Activated T-cell treated with anti-CD3 and anti-CD28 coated beads, Interleukin-2, amount 50 U/mL, for 1 hour (primary cell): ENCODE results near the gene ITPRID1.

Experiments used
- DNase-seq: peaks from one replicate; pipeline ENCODE4 v3.0.0-alpha.2; 2020

The ITPRID1 gene

DNA sequence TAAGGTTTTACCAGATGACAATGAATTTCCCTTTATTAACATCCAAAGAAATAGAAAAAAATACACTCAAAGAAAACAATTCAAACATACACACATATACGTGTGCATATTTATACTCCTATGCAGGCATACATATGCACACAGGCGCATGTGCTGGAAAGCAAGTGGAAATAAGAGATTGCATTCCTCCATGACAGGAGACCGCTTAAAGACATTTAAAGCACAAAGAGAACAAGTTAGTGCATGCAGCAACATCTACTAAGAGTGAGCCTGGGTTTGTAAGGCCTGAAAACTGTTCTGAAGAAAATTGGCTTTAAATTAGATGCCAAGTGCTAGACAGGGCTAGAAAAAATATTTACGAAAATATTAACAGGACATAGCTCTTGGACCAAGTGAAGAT, 133.1 kb downstream of the ITPRID1 start:
- no peak for DNase-seq

DNA sequence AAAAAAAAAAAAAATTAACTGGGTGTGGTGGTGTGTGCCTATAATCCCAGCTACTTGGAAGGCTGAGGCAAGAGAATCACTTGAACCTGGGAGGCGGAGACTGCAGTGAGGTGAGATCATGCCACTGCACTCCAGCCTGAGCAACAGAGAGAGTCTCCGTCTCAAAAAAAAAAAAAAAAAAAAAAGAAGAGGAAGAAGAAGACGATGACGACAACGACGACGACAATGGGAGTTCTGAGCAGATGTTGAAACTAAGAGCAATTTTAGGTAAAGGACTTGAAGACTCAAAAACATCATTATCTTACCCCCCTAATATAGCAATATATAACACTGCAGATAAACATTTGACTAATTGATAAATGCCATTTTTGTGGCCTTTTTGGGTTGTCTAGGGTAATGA, 133.6 kb downstream of the ITPRID1 start:
- DNase-seq, result no peak

DNA sequence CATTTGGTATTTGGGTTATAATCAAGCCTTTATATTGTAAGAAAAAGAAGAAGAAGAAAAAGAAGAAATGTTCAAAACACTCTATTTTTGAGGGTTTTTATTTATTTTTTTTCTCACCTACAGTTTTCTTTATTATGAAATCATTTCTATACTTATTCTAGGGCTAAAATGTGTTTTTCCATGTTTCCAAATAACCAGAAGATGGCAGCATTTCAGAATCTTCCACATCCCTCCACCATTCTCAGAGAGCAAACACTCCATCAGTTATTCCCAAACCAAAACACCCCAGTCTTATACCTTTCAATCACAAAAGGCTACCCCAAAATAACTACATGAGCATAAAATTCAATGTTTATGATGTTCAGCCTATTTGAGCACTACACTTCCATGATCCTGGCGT, 134.4 kb downstream of the ITPRID1 start:
- no peak for DNase-seq

DNA sequence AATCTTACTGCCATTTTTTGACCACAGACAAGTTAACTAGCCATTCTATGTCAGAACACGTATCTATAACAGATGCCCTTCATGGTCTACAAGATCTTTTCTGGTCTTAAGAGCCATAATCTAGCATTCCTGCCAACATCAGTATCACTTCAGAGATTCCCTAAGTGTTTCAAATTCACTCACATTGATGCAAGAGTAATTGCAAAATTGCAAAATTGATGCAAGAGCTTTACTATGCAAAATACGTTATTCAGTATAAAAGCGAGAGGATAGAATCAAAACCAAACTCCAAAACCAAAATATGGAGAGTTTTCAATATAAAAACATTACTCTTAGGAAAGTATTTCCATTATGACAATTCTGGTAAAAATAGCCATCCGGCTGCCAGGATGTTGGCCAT, 135.0 kb downstream of the ITPRID1 start:
- no peak for DNase-seq

DNA sequence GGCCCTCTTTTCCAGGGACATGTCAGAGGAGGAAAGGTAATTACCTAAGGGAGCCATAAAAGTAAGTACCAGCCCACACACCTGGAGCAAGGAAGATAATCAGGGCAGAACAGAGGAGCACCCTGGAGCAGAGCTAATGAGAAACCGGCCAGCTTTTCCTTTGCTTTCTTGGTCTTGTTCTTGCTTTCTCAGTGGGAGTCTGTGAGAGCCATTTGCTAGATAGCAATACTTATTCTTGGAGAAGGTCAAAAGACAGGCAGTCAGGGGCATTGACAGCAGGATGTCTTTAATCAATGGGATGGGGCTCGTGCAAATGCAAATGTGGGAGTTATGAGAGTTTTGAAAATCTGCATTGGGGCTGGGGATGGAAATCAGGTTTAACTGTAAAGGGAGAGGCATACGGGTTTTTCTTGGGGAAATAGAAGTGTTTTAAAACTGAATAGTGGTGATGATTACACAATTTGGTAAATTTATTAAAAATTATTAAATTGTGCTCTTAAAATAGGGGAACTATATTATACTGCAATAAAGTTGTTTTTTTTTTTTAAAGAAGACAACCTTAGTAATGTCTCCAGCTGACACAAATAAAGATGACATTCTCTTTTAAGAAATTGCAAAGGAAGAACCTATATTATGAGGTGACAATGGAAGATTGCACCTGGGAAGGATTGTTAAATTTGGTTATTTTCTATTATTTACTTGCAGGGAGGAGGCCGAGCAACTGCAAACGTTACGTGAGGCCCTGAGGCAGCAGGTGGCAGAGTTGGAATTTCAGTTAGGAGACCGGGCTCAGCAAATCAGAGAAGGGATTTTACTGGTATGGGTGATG, 137.6 kb downstream of the ITPRID1 start:
- no peak for DNase-seq

DNA sequence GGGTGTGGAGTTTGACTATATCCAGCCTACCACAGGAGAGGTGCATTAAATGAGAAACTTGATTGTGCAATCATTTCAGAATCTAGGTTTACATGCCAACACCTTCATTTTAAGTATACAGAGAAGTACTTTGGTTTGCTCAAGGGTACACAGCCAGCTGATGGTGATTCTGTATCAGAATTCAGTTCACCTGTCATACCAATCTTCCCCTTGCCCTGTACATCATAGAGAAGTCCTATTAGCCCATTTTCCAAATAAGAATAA, 138.1 kb downstream of the ITPRID1 start:
- no peak for DNase-seq

DNA sequence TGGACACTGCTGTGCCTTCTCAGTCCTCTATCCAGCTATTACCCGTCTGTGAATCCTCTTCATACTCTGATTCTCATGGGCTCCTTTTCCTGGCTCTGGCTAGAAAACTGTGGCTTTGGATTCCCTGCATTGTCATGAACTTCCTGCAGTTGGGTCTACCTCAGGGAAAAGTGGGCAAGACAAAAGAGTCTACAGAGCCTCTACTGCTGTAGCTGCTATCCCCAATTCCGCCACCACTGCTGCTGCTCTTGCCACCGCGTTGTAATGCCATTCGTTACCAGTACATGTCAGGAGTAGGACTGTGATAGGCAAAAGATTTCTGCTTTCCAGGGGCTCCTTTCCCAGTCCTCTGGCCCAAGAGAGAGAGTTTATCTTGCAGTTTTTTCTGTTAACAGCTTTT, 149.2 kb downstream of the ITPRID1 start:
- DNase-seq, result no peak

DNA sequence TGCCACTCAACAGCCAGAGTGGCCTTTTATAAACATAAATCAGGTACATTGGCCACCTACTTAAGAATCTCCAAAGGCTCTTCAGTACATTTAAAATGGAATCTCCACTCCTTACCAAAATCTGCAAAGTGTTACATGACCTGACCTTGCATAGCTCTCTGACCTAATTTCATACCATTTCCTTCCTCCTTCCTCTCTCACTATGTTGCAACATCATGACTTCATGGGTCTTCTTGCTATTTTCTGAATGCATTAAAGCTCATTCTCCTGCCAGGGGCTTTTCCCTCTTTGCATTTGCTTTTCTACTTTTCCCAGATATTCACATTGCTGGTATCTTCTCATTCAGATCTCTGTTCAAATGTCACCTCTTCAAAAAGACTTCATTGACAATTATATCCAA, 151.0 kb downstream of the ITPRID1 start:
- DNase-seq, result no peak

DNA sequence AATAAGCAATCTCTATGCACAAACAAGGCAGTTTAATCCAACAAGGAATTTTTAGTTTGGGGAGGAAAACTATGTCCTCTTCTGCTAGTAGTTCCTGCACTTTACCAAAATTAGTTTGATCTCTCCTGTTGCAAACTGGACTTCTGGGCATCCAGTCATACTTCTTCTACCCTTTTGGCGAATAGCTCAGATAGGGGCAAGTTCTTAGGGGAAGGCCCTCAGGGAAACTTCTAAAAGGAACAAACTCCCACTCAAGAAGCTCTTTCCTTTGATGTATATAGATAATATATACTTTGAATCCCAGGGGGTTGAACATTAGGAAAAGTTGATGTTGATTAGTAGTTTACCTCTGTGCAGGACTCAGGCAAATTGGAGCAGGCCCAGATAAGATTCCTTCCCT, 151.7 kb downstream of the ITPRID1 start:
- DNase-seq, result no peak

DNA sequence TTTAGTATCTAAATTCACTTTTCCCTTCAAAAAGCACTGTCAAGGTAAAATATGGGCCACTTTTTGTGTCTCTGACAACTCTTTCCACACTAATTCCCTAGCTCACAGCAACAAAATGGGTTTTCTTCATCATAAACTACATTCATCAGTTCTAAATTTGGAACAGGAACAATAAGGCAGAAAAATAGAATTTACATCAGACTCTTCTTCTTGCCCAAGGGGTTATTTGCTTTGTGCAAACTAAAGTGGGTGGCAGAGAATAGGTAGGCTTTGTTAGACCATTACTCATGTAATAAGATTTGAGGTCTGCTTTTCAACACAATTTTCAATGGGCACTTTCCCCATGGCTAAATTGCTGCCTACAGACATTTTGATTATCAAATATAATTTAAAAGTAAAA, 155.6 kb downstream of the ITPRID1 start:
- DNase-seq, result no peak

DNA sequence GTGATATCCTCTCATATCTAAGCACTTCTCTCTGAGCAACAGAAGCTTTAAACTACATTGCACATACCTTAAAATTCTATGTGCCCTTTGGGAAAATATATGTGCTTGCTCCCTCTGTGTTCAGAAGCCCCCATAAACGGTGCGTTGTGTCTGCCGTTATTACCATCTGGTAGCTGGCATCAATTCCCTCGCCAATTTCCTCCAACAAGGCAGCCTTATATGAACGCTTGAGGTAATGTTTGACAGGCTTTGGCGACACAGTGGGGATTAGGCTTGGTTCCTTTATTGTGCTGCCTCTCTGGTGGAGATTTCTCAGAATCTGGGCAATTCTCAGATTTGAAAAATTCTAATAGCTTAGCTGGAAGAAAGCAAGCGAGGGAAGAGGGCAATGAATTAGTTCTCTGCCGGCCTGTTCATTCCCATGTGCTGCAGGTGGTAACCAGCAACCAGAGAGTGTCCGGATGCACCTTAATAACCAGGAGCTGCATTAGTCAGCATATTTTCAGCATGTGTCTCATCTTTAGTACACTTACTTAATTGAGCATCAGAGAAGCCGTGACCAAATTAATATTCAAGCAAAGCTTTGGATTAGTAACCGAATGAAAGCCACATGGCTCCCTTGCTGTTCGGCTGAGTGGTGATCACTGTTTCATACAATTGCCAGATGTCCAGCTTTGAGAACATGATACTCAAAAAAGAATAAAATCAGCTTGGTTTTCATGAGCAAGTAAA, 165.8 kb downstream of the ITPRID1 start:
- no peak for DNase-seq

DNA sequence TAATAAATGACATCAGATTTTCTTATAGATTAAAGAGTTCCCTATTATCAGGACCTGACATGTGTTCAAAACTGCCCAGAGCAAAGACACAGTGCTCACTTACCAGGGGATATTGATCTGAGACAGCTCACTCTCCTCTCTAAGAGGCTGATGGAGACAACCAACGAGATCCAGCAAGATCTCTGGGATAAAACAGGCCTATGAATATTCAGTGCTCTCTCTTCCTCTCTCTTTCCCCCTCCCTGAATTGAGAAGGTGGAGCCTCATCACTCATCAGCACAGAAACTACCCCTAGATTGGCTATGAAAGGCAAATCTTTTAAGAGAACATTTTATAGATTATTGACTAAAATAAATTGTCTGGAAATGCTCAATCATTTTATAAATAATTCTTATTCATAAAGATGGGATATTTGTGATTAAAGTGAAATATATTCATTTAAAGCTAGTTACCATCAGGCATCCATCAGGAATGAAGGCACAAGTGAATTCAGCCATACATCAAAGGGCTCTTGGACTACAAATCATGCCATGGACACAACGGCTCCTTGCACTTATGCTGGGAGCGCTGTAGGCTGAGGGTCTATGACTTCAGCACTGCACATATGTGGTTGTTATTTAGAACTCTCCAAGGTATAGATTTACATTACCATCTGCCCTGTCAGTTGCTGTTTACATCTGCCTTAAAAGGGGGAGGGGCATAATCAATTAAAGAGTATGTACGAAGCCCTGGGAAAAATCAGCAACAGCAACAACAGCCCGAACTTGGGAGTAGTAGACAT, 169.7 kb downstream of the ITPRID1 start:
- no peak for DNase-seq

DNA sequence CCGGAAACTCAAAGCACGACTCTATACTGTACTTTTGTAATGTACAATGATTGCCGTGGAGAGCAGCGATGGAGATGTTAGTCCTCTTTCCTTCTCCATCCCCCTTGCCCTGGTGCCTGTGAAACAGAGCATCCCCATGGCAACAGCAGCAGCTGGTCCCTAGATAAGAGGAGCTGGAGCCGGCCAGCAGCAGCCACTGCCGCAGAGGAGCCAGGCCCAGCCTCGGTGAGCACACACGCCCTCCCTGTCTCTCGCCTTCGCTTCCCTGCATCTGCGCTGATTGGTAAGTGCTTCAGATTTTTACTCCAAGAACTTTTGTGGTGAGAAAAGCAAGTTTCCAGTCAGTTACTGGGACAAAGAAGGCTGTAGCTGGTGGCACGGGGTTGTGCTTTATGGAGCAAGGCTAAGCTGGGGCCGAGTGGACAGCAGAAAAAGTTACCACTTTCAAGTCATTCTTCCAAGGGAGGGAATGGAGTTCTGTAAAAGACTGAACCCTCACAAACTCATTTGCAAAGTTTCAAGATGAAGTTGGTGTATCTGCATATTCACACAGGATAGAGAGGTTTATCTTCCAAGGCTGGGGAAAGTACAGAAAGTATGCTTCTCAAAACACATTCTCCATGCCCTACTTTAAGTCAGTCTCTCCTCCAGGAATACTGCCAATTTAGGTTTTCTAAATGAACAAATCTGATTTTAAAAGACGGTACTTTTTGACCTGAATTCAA, 173.3 kb downstream of the ITPRID1 start, which contains the start of gene PPP1R17:
TSS of gene PPP1R17 (plus strand) at position 192 of the 725 bp plus-strand sequence. CDS start 5,227 bp downstream, outside the sequence.
- DNase-seq, result no peak

DNA sequence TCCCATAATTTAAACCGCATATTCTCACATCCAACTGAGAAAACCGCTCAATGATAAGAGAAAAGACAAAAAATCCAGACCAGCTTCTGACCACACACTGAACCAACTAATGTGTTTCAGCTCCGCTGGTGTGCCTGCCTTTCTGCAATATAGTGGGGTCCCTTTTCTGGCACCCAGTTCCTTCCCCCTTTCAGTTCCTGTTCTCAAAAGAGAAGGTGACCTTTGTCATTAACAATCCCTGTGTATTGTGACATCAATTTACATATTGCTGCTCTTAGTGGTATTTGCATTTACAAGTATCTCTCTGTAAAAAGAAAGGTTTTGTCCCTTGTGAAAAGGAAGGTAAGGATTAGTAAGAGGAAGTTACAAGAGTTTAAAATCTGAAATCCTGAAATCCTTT, 174.5 kb downstream of the ITPRID1 start:
- no peak for DNase-seq

DNA sequence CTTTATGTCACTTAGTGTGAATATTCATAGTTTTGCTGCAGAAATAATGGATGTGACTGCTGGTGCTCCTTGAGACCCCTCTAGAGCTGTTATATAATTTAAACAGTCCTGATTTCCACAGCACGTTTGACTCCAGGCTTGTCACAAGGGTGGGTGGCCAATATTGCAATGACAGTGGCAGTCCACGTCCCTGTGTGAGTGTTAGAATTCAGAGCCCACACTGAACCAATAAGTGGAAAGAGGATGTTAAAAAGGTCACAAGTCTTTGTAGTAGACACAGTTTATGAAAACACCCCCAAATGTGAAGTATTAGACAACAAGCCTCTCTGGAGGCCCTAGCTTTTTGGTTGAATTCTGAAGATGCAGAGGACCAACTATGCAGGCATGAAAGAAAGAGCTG, 175.1 kb downstream of the ITPRID1 start:
- no peak for DNase-seq

DNA sequence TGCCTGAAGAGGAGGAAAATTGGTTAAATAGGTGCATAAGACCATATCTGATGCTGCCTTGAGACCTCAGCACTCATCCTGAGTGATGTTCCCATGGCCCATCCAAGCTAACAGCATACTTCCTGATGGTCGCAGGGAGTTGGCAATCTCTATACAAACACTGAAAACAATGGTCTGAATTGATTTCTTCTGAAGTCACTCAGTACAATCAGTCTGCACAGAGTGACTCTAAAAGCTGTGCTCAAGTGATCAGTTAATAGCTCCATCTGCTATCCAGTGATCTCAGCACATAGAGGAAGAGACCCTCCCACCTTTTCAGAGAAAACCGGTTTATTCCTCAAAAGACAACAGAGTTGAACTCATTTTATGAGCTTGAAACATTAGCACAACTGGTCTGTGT, 177.0 kb downstream of the ITPRID1 start:
- DNase-seq, result no peak

DNA sequence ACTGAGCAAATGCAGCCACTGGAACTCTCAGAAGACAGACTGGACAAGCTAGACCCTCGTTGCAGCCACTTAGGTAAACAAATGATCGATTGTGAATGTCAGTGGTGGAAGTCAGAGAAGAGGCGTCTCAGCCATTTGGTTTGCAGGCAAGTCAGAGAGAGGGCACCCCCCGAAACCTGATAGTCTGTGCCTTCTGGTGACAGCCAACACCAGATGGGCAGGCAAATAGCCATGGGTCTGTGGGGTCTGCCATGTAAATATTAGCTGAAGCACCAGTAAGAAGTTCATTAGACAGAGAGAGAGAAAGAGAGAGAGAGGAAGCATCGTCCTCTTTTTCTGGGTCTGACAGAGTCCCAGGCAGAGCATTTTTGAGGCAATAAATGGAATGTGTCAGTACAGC, 178.6 kb downstream of the ITPRID1 start:
- no peak for DNase-seq

DNA sequence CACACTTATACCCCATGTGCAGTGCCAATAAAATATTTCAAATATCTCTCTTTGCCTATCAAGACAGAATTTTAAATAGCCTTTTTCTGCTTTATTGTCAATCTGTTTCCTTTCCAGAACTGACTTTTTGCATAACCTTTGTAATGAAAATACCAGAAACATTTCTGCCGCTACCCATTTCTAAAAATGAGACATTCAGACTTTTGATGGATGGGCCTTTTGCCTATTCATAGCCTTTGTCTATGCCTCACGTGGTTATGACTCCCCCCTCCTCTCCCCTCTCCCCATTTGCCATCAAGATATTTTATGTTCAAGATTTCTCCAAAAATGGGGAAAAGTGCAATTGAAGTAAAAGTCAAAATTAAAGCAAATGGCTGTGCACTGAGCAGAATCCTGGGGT, 179.0 kb downstream of the ITPRID1 start:
- no peak for DNase-seq

DNA sequence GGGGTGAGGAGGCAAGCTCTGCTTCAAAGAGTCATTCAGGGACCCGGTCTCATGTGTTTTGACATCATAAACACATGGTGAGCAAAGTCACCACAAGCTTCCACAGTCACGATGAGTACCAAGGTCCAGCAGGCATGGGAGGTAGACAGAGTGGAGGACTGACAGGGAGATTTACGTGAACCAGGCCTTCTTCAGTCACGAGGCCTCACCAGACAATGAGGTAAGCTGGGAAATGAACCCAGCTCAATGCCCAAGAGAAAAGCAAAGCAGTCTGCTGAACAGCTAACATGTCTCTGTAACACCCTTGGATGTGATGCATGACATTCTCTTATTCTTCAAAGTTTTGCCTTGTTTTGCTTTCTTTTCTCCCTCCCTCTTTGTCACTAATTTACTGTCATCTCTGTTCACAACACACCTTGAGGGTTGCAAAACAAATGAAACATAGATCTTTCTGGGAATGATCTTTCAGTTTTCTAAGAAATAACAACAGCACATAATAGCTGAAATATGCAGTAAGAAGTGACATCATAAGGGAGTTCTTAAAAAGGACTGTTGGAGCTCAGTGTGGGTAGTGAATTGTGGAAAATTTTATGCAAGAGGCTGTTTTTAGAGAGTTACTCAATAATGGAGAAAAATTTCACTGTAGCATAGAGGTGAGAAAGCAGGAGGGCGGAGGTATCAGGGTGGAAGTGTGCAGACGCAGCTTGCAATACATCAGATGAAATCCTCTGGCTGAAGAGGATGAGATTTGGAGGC, 182.1 kb downstream of the ITPRID1 start:
- DNase-seq, result no peak

DNA sequence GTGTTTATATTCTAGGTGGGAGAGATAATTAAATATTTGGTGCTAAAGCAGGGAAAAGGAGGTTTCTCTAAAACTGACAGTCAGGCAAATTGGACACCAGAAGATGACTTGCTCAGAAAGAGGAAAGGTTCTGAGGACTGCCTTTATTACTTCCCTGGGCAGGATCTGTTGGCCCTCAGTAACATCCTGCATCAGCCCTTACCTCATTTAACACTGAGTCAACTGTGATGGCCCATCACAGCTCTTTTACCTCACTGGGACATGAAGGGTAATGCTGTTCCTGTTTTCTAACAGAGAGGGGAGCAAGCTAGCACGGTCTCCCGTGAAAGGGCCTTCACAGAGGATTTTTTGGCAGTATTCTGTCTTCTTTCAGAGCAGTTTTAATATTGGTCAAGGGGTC, 185.2 kb downstream of the ITPRID1 start:
- no peak for DNase-seq

DNA sequence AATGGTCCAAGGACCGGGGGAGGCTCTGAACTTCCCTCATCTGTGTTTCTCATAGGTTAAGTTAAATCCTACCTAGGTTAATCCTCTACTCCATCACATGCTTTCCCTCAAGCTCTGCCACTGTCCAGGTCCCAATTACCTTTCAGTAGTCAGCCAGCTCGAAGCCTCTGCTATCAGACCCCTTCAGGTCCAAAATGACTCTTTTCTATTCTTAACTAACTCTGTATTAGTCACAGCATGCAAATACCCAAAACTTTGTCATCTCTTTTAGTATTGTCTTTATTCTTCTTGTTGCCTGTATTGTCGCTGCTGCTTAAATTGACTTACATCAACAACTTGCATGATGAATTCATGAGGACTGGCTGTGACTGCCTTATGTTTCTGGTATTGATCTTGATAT, 188.5 kb downstream of the ITPRID1 start:
- DNase-seq, result no peak

DNA sequence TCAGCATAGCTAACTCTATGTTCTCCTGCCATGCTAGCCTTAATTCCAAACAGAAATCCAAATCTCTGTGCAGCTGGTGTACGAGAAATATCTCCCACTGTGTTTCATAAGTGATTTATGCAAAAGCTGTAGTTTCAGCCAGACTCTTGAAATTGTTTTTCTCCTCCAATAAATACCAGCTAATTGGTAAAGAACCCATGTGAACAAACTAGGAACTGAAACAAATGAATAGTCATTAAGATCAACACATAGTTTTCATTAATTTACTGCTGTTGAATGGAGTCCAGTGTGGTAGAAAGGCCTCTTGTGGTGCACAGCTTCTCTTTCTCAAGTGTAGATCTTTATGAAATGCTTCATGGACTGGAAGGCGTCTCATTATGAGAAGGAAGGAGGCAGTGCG, 191.5 kb downstream of the ITPRID1 start:
- no peak for DNase-seq
